ENCODE data around the gene RLF.
"Not testable (repeated sequence)": the region's sequence is repeated elsewhere in the genome, so short reads cannot be mapped to it uniquely, and the experiment has no call there.

Gene RLF

GRCh38 chr1:40174788-40175187 lies 13.6 kb downstream of the RLF start:
- DNase-seq (ENCODE audit: low spot score), result no peak

- not testable (repeated sequence) for DNase-seq (ENCODE audit: low spot score)
Observed at GRCh38 chr1:40176989-40177388, 15.8 kb downstream of the RLF start.

- DNase-seq (ENCODE audit: low spot score), result no peak
Observed at GRCh38 chr1:40178200-40178599, 17.0 kb downstream of the RLF start.

- DNase-seq (ENCODE audit: low spot score), result no peak
Observed at GRCh38 chr1:40179496-40180089, 18.4 kb downstream of the RLF start.

DNA sequence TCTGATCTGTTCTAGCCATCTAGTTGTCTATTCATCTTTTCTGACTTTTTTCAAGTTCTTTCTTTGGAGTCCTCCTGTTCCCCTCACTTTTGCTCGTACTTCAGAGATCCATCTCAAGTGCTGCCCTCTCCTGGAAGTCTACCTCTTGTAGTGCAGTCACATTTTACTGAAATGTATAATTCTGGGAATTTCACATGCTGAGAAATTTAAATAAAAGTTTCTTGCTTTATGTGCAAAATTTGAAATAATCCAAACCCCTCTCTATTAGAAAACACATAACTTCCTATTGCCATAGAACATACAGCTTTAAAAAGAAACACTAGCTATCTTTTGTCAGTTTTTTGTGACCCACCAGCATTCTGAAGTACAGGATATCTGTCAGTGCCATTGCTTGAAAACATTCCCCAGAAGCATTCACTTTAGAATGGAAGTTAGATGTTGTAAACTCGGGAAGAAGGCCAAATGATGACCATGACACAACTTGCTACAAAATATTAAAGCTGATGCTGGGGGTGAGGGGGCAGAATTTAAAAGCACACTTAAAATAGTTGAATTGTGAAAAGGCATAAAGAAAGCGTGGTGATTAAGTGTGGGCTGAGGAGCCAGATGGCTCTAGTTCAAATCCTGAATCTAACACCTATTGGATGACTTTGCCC lies 22.0 kb downstream of the RLF start:
- peak; percentile 23 for DNase-seq (ENCODE audit: low spot score)

DNA sequence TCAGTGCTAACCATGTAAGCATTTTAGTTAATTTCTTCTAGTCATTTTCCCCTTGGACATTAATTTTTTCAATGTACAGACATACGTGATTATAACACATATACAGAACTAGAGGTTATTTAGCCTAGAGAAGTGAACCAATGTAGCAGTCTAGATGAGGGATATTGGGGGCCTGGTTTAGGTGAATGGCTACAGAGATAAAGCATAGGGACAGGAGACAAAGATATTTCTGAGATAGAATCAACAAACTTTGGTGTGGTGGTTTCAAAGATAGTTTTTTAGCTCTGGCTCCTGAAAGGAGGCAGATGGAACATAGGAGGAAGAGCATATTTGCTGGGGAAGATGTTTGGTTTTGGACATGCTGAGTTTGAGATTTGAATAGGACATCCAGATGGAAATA lies 23.0 kb downstream of the RLF start:
- DNase-seq (ENCODE audit: low spot score), result no peak

- DNase-seq (ENCODE audit: low spot score), result peak; percentile 29
Observed at GRCh38 chr1:40185951-40186864, 25.0 kb downstream of the RLF start.

GRCh38 chr1:40187399-40187798 lies 26.2 kb downstream of the RLF start:
- DNase-seq (ENCODE audit: low spot score), result no peak

DNA sequence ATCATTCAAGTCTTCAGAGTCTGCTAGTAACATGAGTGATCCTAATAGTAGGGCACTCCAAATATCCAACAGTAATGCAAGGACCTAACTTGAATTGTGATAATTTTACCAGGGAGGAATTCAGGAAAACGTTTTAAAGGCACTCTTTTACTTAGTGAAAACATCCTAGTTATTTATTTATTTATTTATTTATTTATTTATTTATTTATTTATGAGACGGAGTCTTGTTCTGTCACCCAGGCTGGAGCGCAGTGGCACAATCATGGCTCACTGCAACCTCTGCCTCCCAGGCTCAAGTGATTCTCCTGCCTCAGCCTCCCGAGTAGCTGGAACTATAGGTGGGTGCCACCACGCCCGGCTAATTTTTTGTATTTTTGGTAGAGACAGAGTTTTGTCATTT lies 33.5 kb downstream of the RLF start:
- not testable (repeated sequence) for DNase-seq (ENCODE audit: low spot score)

- DNase-seq (ENCODE audit: low spot score), result no peak
Observed at GRCh38 chr1:40197656-40198055, 36.5 kb downstream of the RLF start.

DNA sequence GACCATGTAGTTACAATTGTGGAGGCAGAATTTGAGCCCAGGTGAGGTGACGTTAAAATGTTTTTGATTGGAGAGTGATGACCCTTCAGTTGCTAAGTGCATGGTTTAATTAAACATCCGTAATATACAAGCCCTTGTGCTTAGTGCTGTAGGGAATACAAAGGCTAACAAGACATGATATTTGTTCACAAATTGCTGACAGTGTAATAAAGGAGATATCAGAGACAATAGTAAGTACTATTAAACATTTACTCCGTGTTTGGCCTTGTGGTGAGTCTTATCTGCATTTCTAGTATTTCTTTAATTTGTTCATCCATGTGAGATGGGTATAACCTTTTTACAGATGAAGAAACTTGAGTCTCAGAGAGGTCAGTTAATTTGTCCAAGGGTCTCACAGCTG lies 37.9 kb downstream of the RLF start:
- no peak for DNase-seq (ENCODE audit: low spot score)

DNA sequence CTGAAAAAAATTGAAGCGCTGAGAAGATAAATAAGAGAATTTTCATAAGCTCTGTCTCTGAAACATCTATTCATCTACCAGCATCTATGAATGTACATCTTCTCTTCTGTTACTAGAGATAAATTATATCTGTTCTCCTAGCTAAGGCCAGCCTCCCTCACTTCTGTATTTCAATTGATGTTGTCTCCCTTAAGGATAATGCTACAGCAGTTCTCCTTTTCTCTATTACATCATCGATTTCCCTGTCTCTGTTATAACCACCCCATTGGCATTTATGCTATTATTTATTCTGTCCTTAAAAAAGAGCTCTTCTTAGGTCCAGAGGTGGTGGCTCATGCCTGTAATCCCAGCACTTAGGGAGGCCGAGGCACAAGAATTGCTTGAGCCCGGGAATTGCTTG lies 43.7 kb downstream of the RLF start:
- DNase-seq (ENCODE audit: low spot score), result no peak

DNA sequence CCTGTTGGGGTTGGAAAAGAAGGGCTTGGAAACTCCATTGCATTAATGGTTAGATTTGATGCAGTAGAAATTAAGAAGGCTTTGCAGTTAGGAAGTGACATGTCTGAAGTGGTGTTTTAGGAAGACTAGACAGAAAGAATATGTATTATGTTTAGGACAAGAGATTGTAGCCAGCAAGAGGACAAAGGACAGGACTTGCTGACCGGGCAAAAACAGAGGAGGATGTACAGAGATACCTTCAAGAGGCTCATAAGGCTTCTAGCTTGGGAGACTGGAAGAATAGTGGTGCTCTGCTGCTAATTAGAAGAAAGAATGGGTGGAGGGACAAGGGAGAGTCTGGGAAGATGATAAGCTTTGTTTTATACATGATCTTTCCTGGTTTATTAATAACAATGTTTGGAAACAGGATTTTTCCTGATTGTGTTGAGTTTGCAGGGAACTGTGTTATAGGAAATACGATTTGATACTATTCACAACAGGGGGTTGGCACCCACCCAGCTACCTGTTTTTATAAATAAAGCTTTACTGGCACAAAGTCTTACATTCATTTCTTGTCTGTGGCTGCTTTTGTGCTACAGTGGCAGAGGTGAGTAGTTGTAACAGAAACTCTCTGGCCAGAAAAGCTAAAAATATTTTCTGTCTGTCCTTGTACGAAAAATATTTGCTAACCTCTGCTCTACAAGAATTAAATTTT lies 49.5 kb downstream of the RLF start:
- DNase-seq (ENCODE audit: low spot score), result no peak

- no peak for DNase-seq (ENCODE audit: low spot score)
Observed at GRCh38 chr1:40218333-40218732, 57.1 kb downstream of the RLF start.

DNA sequence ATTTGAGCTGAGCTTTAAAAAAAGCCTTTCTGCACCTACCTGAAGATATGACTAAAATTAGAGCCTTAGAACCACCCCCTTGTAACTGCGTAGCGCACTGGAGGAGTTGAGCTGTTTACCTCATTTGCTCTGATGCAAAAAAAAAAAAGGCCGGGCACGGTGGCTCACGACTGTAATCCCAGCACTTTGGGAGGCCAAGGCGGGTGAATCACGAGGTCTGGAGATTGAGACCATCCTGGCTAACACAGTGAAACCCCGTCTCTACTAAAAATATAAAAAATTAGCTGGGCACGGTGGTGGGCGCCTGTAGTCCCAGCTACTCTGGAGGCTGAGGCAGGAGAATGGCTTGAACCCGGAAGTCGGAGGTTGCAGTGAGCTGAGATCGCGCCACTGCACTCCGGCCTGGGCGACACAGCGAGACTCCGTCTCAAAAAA lies 60.3 kb downstream of the RLF start:
- not testable (repeated sequence) for DNase-seq (ENCODE audit: low spot score)

- DNase-seq (ENCODE audit: low spot score), result no peak
Observed at GRCh38 chr1:40221977-40222772, 61.0 kb downstream of the RLF start.

DNA sequence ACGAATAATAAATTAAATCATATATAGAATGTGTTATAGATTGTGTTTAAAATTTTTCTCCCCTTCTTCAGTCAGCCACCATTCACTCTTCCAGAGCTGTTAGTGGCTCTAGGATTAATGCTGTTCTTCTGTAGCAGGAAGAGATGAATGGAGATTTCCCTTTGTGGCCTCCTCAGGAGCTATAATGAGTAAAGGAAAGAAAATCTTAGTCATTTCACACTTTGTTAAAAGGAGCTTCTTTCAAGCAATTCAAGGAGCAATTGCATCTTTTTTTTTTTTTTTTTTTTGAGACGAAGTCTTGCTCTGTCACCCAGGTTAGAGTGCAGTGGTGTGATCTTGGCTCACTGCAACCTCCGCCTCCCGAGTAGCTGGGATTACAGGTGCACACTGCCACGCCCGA lies 62.9 kb downstream of the RLF start:
- DNase-seq (ENCODE audit: low spot score), result no peak

- no peak for DNase-seq (ENCODE audit: low spot score)
Observed at GRCh38 chr1:40226192-40226591, 65.0 kb downstream of the RLF start.

- DNase-seq (ENCODE audit: low spot score), result peak; percentile 36
Observed at GRCh38 chr1:40232444-40232843, 71.3 kb downstream of the RLF start.

- DNase-seq (ENCODE audit: low spot score), result no peak
Observed at GRCh38 chr1:40239626-40240025, 78.4 kb downstream of the RLF start.

GRCh38 chr1:40240390-40240789 lies 79.2 kb downstream of the RLF start:
- no peak for DNase-seq (ENCODE audit: low spot score)

- DNase-seq (ENCODE audit: low spot score), result no peak
Observed at GRCh38 chr1:40241362-40241761, 80.2 kb downstream of the RLF start.

Measured in CD4-positive, alpha-beta T cell treated with Interleukin-15 for 4 hours (primary cell).